VCaP (cell line): Measurements from ENCODE around the gene PAX5.

ENCODE experiments used
- H3K27ac ChIP-seq: fragments of 450-650 bp; 2 replicates; pipeline ENCODE4 v1.5.1; 2017
- CTCF ChIP-seq: fragments of 450-650 bp; conservative IDR thresholded peaks from 2 replicates; pipeline ENCODE4 v1.5.1; 2017; ENCODE audit warnings: mild to moderate bottlenecking, moderate library complexity

Gene PAX5

GRCh38 chr9:36854751-36855150 is 179.3 kb downstream of the PAX5 start:
- H3K27ac ChIP-seq: no peak overlapping the region
- no peak for TF ChIP-seq CTCF

- no peak for TF ChIP-seq CTCF
- H3K27ac ChIP-seq: no peak overlapping the region
Observed at GRCh38 chr9:36854034-36854433, 180.0 kb downstream of the PAX5 start.

GRCh38 chr9:36853233-36853632 is 180.8 kb downstream of the PAX5 start:
- TF ChIP-seq CTCF: no peak

GRCh38 chr9:36849943-36850342 is 184.1 kb downstream of the PAX5 start:
- peak overlapping the region; percentile 56; the same call in 1 of the 2 replicates for H3K27ac ChIP-seq
- TF ChIP-seq CTCF: no peak

More at GRCh38 chr9:36853233-36853632, 180.8 kb downstream of the PAX5 start:
- no peak overlapping the region for H3K27ac ChIP-seq

GRCh38 chr9:36848946-36849345 is 185.1 kb downstream of the PAX5 start:
- TF ChIP-seq CTCF: no peak
- H3K27ac ChIP-seq: peak overlapping the region; percentile 56; the same call in 1 of the 2 replicates

GRCh38 chr9:36847781-36848673 is 186.0 kb downstream of the PAX5 start:
- peak overlapping the region; percentile 56; the same call in 1 of the 2 replicates for H3K27ac ChIP-seq
- TF ChIP-seq CTCF: no peak

- H3K27ac ChIP-seq: no peak overlapping the region
- TF ChIP-seq CTCF: no peak
Observed at GRCh38 chr9:36846621-36847020, 187.4 kb downstream of the PAX5 start.
